Measurements from ENCODE around the gene BMPR1B. TPM values are rescaled to one million over a fixed set of nuclear protein-coding genes. Genes with fewer than 3 reads are reported as not detected.
A peak's percentile ranks its signal among the peaks of the same experiment; 100 is the strongest.

The BMPR1B gene
- total and polyA plus RNA-seq, 9 donors = 6.6 to 21.1 (median 11.7) TPM

DNA sequence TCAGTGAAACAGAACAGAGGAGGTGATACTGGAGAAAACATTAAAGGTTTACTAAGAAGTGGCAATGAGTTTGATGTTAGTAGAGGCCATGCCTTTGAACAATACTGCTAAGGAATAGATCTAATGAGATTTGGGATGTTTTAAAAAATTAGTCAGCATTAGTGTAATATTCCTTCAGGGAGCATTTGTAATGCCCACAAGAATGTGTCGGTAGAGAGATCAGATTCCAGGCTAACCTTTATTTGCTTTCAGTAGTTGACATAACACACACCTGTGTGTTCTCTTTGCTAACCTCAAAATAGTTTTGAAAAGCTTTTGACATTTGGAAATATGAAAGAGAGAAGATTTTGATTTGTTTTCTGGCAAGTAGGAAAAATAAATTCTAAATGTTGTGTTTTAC, 328.8 kb downstream of the BMPR1B start:
- H3K4me1 ChIP-seq (ENCODE audit: control insufficient read depth, insufficient read depth, low read length) = no peaks in the 10 kb centered on the region
- H3K9me3 ChIP-seq (replicated peaks; ENCODE audit: control insufficient read depth, low read depth, low read length) = no peaks in the 10 kb centered on the region
- H3K27ac ChIP-seq (ENCODE audit: low read length) = no peak overlapping the region
- no CpG with 5 or more reads among the region's 1 CpG for WGBS (ENCODE audit: insufficient coverage)
- no peak overlapping the region for H3K4me3 ChIP-seq (ENCODE audit: low read length)
- no peaks in the 10 kb centered on the region for H3K27me3 ChIP-seq (ENCODE audit: control insufficient read depth, insufficient read depth, low read length)
- no peaks in the 10 kb centered on the region for H3K36me3 ChIP-seq (ENCODE audit: control insufficient read depth, insufficient read depth, low read length)
- DNase-seq = no peak

DNA sequence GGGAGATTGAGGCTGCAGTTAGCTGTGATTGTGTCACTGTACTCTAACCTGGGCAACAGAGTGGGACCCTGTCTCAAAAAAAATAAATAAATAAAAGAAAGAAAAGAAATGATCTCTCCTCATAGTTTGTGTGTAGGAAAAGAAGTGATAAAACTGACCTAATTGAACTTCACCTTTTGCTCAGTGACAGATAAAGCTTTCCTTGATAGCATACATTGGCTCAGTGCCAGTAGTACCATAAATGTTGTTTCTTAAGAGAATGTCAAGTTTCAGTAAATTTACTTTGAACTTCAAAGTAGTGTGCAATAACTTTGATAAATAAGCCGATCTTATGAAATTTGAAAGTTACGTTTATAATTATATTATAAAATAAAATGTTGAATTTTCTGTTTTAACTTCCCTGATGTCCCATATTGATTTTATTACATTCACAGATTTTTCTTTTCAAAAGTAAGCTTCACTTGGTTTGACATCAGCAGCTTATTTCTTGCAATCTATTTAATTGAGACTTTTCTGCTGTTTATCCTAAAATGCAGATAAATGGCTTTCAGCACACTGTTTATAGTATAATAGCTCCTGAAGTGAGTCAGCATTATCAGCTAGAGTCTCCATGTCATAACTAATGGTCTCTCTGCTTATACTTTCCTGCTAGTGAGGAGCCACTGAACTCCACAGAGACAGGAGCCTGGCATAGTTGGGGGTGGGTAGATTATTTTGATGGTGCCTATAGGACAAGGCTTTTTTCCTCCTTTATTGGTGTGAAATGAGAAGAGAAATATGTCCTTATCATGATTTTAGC, 330.1 kb downstream of the BMPR1B start:
- no CpG with 5 or more reads among the region's 2 CpGs for WGBS (ENCODE audit: insufficient coverage)
- Histone ChIP-seq H3K27ac (ENCODE audit: low read length) (no peak overlapping the region), H3K27me3 (ENCODE audit: control insufficient read depth, insufficient read depth, low read length) (no peaks in the 10 kb centered on the region), H3K9me3 (replicated peaks; ENCODE audit: control insufficient read depth, low read depth, low read length) (no peaks in the 10 kb centered on the region), H3K4me1 (ENCODE audit: control insufficient read depth, insufficient read depth, low read length) (no peaks in the 10 kb centered on the region), H3K36me3 (ENCODE audit: control insufficient read depth, insufficient read depth, low read length) (no peaks in the 10 kb centered on the region), H3K4me3 (ENCODE audit: low read length) (no peak overlapping the region)
- no peak for DNase-seq

DNA sequence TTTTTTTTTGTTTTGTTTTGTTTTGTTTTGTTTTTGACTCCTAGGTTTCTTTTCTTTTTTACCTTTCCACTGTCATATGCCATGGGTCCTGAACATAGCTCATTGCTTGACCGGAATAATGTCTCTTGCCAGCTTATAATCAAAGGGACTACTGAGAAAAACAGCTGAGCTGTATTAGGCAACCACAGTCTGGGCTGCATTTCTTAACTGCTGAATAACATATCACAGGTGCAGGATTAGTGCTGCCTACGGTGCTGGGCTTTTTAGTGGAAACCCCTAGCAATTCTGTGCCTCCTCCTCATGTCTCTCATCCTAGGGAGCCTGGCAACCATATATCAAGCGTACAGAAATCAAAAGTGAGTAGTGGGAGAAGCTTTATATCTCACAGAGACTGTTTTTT, 333.5 kb downstream of the BMPR1B start:
- no peaks in the 10 kb centered on the region for H3K4me1 ChIP-seq (ENCODE audit: control insufficient read depth, insufficient read depth, low read length)
- WGBS (ENCODE audit: insufficient coverage) = 13% methylated on average over 1 of the region's 3 CpGs
- H3K27me3 ChIP-seq (ENCODE audit: control insufficient read depth, insufficient read depth, low read length) = no peaks in the 10 kb centered on the region
- no peaks in the 10 kb centered on the region for H3K9me3 ChIP-seq (replicated peaks; ENCODE audit: control insufficient read depth, low read depth, low read length)
- peak overlapping the region; percentile 53 for H3K27ac ChIP-seq (ENCODE audit: low read length)
- DNase-seq = peak; percentile 83
- H3K4me3 ChIP-seq (ENCODE audit: low read length) = no peak overlapping the region
- no peaks in the 10 kb centered on the region for H3K36me3 ChIP-seq (ENCODE audit: control insufficient read depth, insufficient read depth, low read length)

DNA sequence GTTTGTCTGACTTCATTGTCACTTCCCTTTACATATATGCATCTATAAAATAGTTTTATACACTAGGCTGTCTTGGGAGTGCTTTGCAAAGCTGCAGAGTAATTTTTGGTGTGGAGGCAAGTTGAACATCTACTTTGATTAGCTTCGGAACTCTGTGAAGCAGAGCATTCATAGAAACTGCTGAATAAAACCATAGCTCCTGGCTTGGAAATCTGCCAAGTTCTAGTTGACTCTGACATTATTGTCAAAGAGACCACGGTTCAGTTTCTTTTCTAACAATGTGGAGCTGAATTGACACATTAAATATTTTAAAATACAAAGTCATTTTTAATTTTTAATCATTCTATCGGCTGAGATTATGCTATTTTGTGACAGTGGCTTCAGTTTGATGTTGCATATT, 335.0 kb downstream of the BMPR1B start:
- Histone ChIP-seq H3K27me3 (ENCODE audit: control insufficient read depth, insufficient read depth, low read length) (no peaks in the 10 kb centered on the region), H3K4me1 (ENCODE audit: control insufficient read depth, insufficient read depth, low read length) (no peaks in the 10 kb centered on the region), H3K9me3 (replicated peaks; ENCODE audit: control insufficient read depth, low read depth, low read length) (no peaks in the 10 kb centered on the region), H3K4me3 (ENCODE audit: low read length) (no peak overlapping the region), H3K27ac (ENCODE audit: low read length) (no peak overlapping the region), H3K36me3 (ENCODE audit: control insufficient read depth, insufficient read depth, low read length) (no peaks in the 10 kb centered on the region)
- 14% methylated on average over 1 of the region's 3 CpGs for WGBS (ENCODE audit: insufficient coverage)
- DNase-seq = peak; percentile 66

DNA sequence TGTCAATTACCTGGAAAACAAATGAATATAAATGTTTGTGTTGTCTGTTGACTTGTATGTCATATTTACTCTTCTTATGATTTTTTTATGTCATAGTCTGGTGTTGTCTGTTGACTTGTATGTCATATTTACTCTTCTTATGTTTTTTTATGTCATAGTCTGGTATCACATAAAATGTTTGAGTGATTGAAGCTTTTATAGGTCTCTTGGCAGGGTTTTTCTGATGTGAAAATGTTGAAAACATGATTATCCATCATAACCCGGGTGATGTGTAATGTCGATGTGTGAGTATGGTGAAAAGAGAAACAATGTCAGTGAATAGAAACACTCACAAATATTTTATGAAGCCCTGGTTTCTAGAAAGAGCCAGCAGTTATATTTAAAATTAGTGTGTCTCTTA, 335.7 kb downstream of the BMPR1B start:
- H3K4me1 ChIP-seq (ENCODE audit: control insufficient read depth, insufficient read depth, low read length) = no peaks in the 10 kb centered on the region
- no CpG with 5 or more reads among the region's 2 CpGs for WGBS (ENCODE audit: insufficient coverage)
- no peaks in the 10 kb centered on the region for H3K9me3 ChIP-seq (replicated peaks; ENCODE audit: control insufficient read depth, low read depth, low read length)
- H3K27me3 ChIP-seq (ENCODE audit: control insufficient read depth, insufficient read depth, low read length) = no peaks in the 10 kb centered on the region
- no peaks in the 10 kb centered on the region for H3K36me3 ChIP-seq (ENCODE audit: control insufficient read depth, insufficient read depth, low read length)
- no peak for DNase-seq
- no peak overlapping the region for H3K4me3 ChIP-seq (ENCODE audit: low read length)
- H3K27ac ChIP-seq (ENCODE audit: low read length) = no peak overlapping the region

DNA sequence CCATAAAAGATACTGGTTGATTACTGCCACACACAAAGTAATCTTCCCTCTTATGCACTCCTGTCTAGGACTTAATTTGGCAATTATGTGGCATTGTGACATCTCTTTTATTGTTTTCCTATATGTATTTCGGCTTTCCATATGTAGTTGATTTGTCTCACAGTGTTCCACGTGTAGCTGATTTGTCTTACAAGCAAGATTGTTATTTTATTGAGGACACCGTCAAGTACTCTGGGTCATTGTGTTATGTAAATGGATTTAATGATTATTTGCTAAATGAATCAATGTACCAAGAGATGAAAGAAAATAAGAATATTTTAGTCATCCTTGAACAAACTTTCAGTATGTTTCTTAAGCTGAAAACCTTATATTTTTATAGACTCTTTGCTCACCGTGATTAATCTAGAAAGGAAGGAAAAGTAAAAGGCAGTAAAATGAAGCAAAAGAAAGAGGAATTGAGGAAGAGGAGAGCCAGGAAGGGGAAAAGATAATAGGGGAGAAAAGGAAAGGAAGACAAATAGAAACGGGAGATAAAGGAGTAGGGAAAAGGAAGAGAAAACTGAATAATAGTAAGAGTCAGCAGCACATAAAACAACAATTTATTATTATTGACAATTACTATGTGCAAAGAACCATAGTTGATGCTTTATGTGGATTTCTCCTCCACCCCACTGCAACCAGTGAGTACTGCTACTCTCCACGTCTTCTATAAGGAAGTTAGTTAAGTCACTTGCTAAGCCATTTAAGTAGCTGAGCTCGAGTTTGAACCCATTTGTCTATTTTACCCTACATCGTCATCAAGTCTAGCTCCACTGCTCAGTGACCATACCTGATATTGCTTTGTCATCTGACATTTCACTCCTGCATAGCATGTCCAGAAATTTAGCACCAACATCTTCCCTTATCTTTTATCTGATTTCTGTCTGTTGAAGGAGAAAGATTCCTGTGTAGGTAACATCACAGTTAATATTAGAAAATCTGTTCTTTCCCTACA, 336.5 kb downstream of the BMPR1B start:
- H3K4me1 ChIP-seq (ENCODE audit: control insufficient read depth, insufficient read depth, low read length) = no peaks in the 10 kb centered on the region
- H3K27me3 ChIP-seq (ENCODE audit: control insufficient read depth, insufficient read depth, low read length) = no peaks in the 10 kb centered on the region
- no peaks in the 10 kb centered on the region for H3K9me3 ChIP-seq (replicated peaks; ENCODE audit: control insufficient read depth, low read depth, low read length)
- 86% methylated on average over 2 of the region's 8 CpGs for WGBS (ENCODE audit: insufficient coverage)
- H3K27ac ChIP-seq (ENCODE audit: low read length) = no peak overlapping the region
- H3K4me3 ChIP-seq (ENCODE audit: low read length) = no peak overlapping the region
- no peak for DNase-seq
- H3K36me3 ChIP-seq (ENCODE audit: control insufficient read depth, insufficient read depth, low read length) = no peaks in the 10 kb centered on the region

DNA sequence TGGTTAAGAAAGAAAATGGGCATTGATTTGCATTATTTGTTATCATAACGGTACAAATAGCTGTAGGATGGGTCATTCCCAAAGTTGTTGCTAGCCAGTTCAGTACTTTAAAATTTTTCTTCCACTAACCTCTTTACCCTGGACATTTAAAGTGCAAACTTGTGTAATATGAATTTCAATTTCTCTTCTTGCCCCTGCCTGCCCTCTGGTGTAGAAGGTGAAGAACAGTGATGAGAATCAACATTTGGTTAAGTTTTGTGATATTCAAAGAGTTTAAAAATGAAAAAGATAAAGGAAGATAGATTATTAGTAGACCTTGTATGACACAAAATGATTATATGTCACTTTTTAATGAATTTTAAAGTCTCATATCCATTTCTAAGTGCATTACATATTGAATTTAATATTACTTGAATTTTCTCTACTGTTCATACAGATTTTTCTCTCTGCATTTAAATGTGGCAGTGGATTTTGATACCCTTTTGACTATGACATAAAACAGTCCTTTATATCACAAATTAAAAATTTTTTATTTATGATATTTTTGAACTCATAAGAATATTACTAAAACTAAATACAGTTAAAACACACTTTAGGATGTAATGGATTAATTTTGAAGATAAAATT, 337.7 kb downstream of the BMPR1B start:
- no peaks in the 10 kb centered on the region for H3K36me3 ChIP-seq (ENCODE audit: control insufficient read depth, insufficient read depth, low read length)
- H3K27ac ChIP-seq (ENCODE audit: low read length) = no peak overlapping the region
- WGBS (ENCODE audit: insufficient coverage) = no CpG with 5 or more reads among the region's 1 CpG
- no peaks in the 10 kb centered on the region for H3K9me3 ChIP-seq (replicated peaks; ENCODE audit: control insufficient read depth, low read depth, low read length)
- DNase-seq = peak; percentile 85
- H3K4me1 ChIP-seq (ENCODE audit: control insufficient read depth, insufficient read depth, low read length) = no peaks in the 10 kb centered on the region
- H3K27me3 ChIP-seq (ENCODE audit: control insufficient read depth, insufficient read depth, low read length) = no peaks in the 10 kb centered on the region
- H3K4me3 ChIP-seq (ENCODE audit: low read length) = no peak overlapping the region

DNA sequence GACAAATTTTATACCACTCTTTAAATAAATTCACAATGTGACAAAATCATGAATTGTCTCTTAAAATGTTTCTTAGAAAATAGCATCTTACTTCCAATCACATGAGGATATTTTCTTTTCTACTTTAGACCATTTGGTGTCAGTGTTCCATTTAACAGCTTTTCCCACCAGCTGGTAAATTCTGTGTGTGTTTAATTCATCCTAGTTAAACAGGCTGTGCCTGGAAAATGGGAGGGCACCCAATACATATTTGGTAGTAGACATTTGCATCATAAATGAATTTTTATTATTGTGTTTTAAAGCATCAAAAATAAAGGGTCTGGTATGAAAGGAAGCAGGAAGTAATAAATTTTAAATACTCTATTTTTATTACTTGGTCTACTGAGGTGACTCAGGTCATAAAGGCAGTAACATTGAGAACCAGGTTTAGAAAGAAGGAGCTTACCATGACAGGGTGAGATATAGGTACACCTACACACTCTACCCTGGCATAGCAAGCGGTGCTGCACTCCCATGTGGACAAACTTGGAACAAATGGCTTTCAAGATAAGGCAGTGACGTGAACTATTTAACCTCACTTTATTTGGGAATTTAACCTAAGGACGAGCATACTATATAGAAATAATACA, 344.5 kb downstream of the BMPR1B start:
- Histone ChIP-seq H3K9me3 (replicated peaks; ENCODE audit: control insufficient read depth, low read depth, low read length) (no peaks in the 10 kb centered on the region), H3K4me3 (ENCODE audit: low read length) (no peak overlapping the region)

DNA sequence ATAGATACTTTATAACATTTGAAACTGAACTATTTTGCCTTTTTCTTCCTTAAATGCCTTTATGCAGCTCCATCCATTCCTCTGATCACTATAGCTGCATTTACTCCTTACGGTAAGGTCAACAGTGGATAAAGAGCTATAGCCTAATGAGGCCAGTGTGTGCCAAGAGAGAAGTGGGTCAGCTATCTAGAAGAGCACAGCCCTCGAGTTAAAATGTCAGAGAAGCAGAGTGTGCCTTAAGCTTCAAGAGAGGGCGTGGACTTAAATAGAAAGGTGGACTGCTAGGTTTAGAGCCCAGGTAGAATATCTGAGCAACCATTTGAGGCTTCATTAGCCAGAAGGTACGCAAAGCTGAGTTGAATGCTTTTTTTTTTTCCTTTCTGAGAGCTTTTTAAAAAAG, 347.4 kb downstream of the BMPR1B start:
- no peaks in the 10 kb centered on the region for H3K4me1 ChIP-seq (ENCODE audit: control insufficient read depth, insufficient read depth, low read length)
- H3K36me3 ChIP-seq (ENCODE audit: control insufficient read depth, insufficient read depth, low read length) = no peaks in the 10 kb centered on the region
- H3K27ac ChIP-seq (ENCODE audit: low read length) = no peak overlapping the region
- no peak overlapping the region for H3K4me3 ChIP-seq (ENCODE audit: low read length)
- no peaks in the 10 kb centered on the region for H3K9me3 ChIP-seq (replicated peaks; ENCODE audit: control insufficient read depth, low read depth, low read length)
- WGBS (ENCODE audit: insufficient coverage) = 75% methylated on average over 2 of the region's 4 CpGs
- DNase-seq = no peak
- H3K27me3 ChIP-seq (ENCODE audit: control insufficient read depth, insufficient read depth, low read length) = no peaks in the 10 kb centered on the region

More for the DNA sequence above, 344.5 kb downstream of the BMPR1B start:
- no CpG with 5 or more reads among the region's 3 CpGs for WGBS (ENCODE audit: insufficient coverage)
- Histone ChIP-seq H3K27ac (ENCODE audit: low read length) (no peak overlapping the region), H3K27me3 (ENCODE audit: control insufficient read depth, insufficient read depth, low read length) (no peaks in the 10 kb centered on the region), H3K4me1 (ENCODE audit: control insufficient read depth, insufficient read depth, low read length) (no peaks in the 10 kb centered on the region), H3K36me3 (ENCODE audit: control insufficient read depth, insufficient read depth, low read length) (no peaks in the 10 kb centered on the region)
- no peak for DNase-seq
